HepG2 (cell line): ENCODE data around the gene ARL4D. TPM values are rescaled to one million over a fixed set of nuclear protein-coding genes. Genes with fewer than 3 reads are reported as not detected.

ENCODE experiments used
- ADNP ChIP-seq: sonication (generic); formaldehyde crosslinking; IDR thresholded peaks from 2 replicates; pipeline ENCODE4 v1.4.0; 2020; ENCODE audit warnings: missing genetic modification reagents
- ATF4 ChIP-seq, 2 experiments: fragments of 450-650 bp in 1 of 2; sonication (generic) in 1 of 2; formaldehyde crosslinking; IDR thresholded peaks; 2 replicates each; pipeline versions ENCODE4 v1.5.0 to v1.8.0; 2020 to 2022; ENCODE audit warnings: mild to moderate bottlenecking in 1 of 2, missing genetic modification reagents in 1 of 2
- BRCA1 ChIP-seq: sonication (generic); formaldehyde crosslinking; IDR thresholded peaks from 2 replicates; pipeline ENCODE4 v1.4.0; 2020; ENCODE audit warnings: missing genetic modification reagents
- CAMTA2 ChIP-seq: sonication (generic); formaldehyde crosslinking; IDR thresholded peaks from 2 replicates; pipeline ENCODE4 v1.4.0; 2020; ENCODE audit warnings: mild to moderate bottlenecking, missing genetic modification reagents, borderline replicate concordance
- CC2D1A ChIP-seq: sonication (generic); formaldehyde crosslinking; IDR thresholded peaks from 2 replicates; pipeline ENCODE4 v1.8.1; 2023; ENCODE audit warnings: mild to moderate bottlenecking, missing genetic modification reagents
- CCAR2 ChIP-seq: fragments of 200-400 bp; formaldehyde crosslinking; optimal IDR thresholded peaks from 2 replicates; pipeline ENCODE3; 2018; ENCODE audit warnings: low read depth, mild to moderate bottlenecking, low read length, moderate library complexity
- CEBPB ChIP-seq: IDR thresholded peaks from 2 replicates; pipeline ENCODE4 v1.6.1; 2011; ENCODE audit warnings: low read depth, low read length, improper control_type of control experiment, borderline replicate concordance
- FOXA1 ChIP-seq, 2 experiments: fragments of 450-650 bp in 1 of 2; sonication (generic) in 1 of 2; formaldehyde crosslinking in 1 of 2; IDR thresholded peaks; 2 replicates each; pipeline versions ENCODE4 v1.4.0 to v1.6.1; 2016 to 2020; ENCODE audit warnings: missing genetic modification reagents in 1 of 2
- HCFC1 ChIP-seq: fragments of 150-350 bp; IDR thresholded peaks from 2 replicates; pipeline ENCODE4 v1.6.1; 2014; ENCODE audit warnings: low read depth, low read length
- MYC ChIP-seq: sonication (generic); formaldehyde crosslinking; IDR thresholded peaks from 2 replicates; pipeline ENCODE4 v1.9.0; 2021; ENCODE audit warnings: missing genetic modification reagents, borderline replicate concordance
- RBFOX2 ChIP-seq: fragments of 200-400 bp; formaldehyde crosslinking; IDR thresholded peaks from 2 replicates; pipeline ENCODE4 v1.6.1; 2017; ENCODE audit warnings: low read depth, mild to moderate bottlenecking, low read length
- SALL1 ChIP-seq: sonication (generic); formaldehyde crosslinking; IDR thresholded peaks from 2 replicates; pipeline ENCODE4 v1.8.0; 2022; ENCODE audit warnings: mild to moderate bottlenecking, missing genetic modification reagents
- SMARCE1 ChIP-seq: fragments of 450-650 bp; IDR thresholded peaks from 2 replicates; pipeline ENCODE4 v1.6.1; 2017; ENCODE audit warnings: borderline replicate concordance
- SMC3 ChIP-seq: IDR thresholded peaks from 2 replicates; pipeline ENCODE4 v1.6.1; 2011; ENCODE audit warnings: low read length, improper control_type of control experiment
- TGIF2 ChIP-seq: IDR thresholded peaks from 2 replicates; pipeline ENCODE4 v1.6.1; 2016; ENCODE audit warnings: control low read depth, missing compliant biosample characterization
- XRCC5 ChIP-seq: fragments of 200-400 bp; formaldehyde crosslinking; optimal IDR thresholded peaks from 2 replicates; pipeline ENCODE3; 2017; ENCODE audit warnings: mild to moderate bottlenecking, low read length
- ZKSCAN8 ChIP-seq: IDR thresholded peaks from 2 replicates; pipeline ENCODE4 v1.6.1; 2016; ENCODE audit warnings: borderline replicate concordance, missing genetic modification reagents, missing compliant biosample characterization
- ZMYM4 ChIP-seq: sonication (generic); formaldehyde crosslinking; IDR thresholded peaks from 2 replicates; pipeline ENCODE4 v1.8.1; 2023; ENCODE audit warnings: mild to moderate bottlenecking, missing genetic modification reagents
- ZNF580 ChIP-seq: IDR thresholded peaks from 2 replicates; pipeline ENCODE4 v1.6.1; 2016; ENCODE audit warnings: low read depth, borderline replicate concordance
- ZNF776 ChIP-seq: sonication (generic); formaldehyde crosslinking; IDR thresholded peaks from 2 replicates; pipeline ENCODE4 v1.4.0; 2020; ENCODE audit warnings: mild to moderate bottlenecking, missing genetic modification reagents
- ZSCAN31 ChIP-seq: sonication (generic); formaldehyde crosslinking; IDR thresholded peaks from 2 replicates; pipeline ENCODE4 v1.5.0; 2020; ENCODE audit warnings: low read depth, mild to moderate bottlenecking, missing genetic modification reagents
- polyA plus RNA-seq, 8 experiments: library from polyadenylated mRNA; depleted of rRNA in 3 of 8; stranded (reverse) in 7 of 8; unstranded in 1 of 8; fragments of >200 nt; fragmentation: Illumina TruSeq in 4 of 8; extraction: Trizol in 4 of 8; gene quantifications; 2 replicates each; pipeline versions ENCODE4 v1.2.1 to v1.2.3, GENCODE V29; 2011 to 2016; ENCODE audit warnings: low read depth in 4 of 8, missing spikeins in 1 of 8, mixed read lengths in 1 of 8; ENCODE audit not compliant: insufficient read depth in 1 of 8
- total RNA-seq, 5 experiments: library from RNA; depleted of rRNA; stranded (reverse); fragments of >200 nt; fragmentation: Illumina TruSeq; extraction: Trizol; gene quantifications; 2 replicates each; pipeline ENCODE4 v1.2.3, GENCODE V29; 2016; ENCODE audit warnings: low read depth in 1 of 5
- TF ChIP-seq, protein P1 (sequence below): sonication (generic); formaldehyde crosslinking; conservative IDR thresholded peaks from 2 replicates; pipeline ENCODE4 v1.8.0; 2022; ENCODE audit warnings: missing genetic modification reagents
- TF ChIP-seq, protein P2 (sequence below): sonication (generic); formaldehyde crosslinking; IDR thresholded peaks from 2 replicates; pipeline ENCODE4 v1.9.0; 2021; ENCODE audit warnings: missing genetic modification reagents, borderline replicate concordance
- TF ChIP-seq, protein P3 (sequence below): sonication (generic); formaldehyde crosslinking; IDR thresholded peaks from 2 replicates; pipeline ENCODE4 v1.9.0; 2022; ENCODE audit warnings: missing genetic modification reagents, mild to moderate bottlenecking, borderline replicate concordance

Gene ARL4D
- total and polyA plus RNA-seq, 2 of the 13 experiments (the other 11 are each of a cell fraction or from before 2014, with no cell fraction given) = 9.0 to 25.9 TPM

DNA sequence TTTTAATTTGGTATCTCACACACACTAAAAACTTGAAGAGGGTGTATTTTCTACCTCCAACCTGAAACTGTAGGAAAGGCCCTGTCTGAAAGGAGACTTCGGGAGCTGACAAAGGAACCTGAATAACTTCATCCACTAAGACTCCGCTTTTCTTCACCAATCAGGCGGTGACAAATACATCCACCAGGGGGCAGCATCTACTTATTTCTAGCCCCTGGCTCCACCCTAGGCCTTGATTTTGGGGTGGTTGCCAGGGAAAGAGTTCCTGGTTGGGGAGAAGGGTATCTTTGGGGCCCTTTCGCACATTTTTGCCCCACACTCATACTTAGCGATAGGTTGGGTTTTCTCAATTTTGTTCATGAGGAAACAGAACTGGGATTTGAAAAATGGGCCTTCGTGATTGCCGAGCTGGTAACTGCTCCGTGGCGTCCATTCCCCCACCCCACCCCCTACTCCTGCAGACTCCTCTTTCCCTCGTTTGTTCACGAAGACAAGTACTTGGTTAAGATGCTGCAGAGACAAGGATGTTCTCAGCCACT lies 4.8 kb upstream of the ARL4D start (continued):
- TF ChIP-seq, protein P1, sequence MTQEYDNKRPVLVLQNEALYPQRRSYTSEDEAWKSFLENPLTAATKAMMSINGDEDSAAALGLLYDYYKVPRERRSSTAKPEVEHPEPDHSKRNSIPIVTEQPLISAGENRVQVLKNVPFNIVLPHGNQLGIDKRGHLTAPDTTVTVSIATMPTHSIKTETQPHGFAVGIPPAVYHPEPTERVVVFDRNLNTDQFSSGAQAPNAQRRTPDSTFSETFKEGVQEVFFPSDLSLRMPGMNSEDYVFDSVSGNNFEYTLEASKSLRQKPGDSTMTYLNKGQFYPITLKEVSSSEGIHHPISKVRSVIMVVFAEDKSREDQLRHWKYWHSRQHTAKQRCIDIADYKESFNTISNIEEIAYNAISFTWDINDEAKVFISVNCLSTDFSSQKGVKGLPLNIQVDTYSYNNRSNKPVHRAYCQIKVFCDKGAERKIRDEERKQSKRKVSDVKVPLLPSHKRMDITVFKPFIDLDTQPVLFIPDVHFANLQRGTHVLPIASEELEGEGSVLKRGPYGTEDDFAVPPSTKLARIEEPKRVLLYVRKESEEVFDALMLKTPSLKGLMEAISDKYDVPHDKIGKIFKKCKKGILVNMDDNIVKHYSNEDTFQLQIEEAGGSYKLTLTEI (CRISPR knock-in tag) = no peak
- TF ChIP-seq FOXA1 (IDR thresholded peaks at IDR 0.05) (no peak), FOXA1 (CRISPR knock-in tag; IDR thresholded peaks at IDR 0.05) (peak; percentile 9; the same call in 1 of the 2 replicates), HCFC1 (no peak), CEBPB (no peak), BRCA1 (CRISPR knock-in tag) (peak; percentile 79), SMC3 (peak; percentile 100), ZSCAN31 (CRISPR knock-in tag) (0 out of 2 replicates have a peak, but pooled peaks have one; percentile 25), SALL1 (CRISPR knock-in tag) (0 out of 2 replicates have a peak, but pooled peaks have one; percentile 44), CC2D1A (CRISPR knock-in tag) (no peak), ATF4 (CRISPR knock-in tag; IDR thresholded peaks at IDR 0.05) (no peak), ZMYM4 (CRISPR knock-in tag) (peak; percentile 43; the same call in 1 of the 2 replicates), ZNF580 (peak; percentile 87), CAMTA2 (CRISPR knock-in tag) (no peak), CCAR2 (no peak), MYC (peak; percentile 45; the same call in 1 of the 2 replicates), ZKSCAN8 (CRISPR knock-in tag) (0 out of 2 replicates have a peak, but pooled peaks have one; percentile 23), ADNP (no peak), SMARCE1 (no peak), TGIF2 (CRISPR knock-in tag) (no peak), XRCC5 (peak; percentile 58), ZNF776 (CRISPR knock-in tag) (no peak), RBFOX2 (no peak)
- TF ChIP-seq, protein P2, sequence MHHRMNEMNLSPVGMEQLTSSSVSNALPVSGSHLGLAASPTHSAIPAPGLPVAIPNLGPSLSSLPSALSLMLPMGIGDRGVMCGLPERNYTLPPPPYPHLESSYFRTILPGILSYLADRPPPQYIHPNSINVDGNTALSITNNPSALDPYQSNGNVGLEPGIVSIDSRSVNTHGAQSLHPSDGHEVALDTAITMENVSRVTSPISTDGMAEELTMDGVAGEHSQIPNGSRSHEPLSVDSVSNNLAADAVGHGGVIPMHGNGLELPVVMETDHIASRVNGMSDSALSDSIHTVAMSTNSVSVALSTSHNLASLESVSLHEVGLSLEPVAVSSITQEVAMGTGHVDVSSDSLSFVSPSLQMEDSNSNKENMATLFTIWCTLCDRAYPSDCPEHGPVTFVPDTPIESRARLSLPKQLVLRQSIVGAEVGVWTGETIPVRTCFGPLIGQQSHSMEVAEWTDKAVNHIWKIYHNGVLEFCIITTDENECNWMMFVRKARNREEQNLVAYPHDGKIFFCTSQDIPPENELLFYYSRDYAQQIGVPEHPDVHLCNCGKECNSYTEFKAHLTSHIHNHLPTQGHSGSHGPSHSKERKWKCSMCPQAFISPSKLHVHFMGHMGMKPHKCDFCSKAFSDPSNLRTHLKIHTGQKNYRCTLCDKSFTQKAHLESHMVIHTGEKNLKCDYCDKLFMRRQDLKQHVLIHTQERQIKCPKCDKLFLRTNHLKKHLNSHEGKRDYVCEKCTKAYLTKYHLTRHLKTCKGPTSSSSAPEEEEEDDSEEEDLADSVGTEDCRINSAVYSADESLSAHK = no peak
- TF ChIP-seq, protein P3, sequence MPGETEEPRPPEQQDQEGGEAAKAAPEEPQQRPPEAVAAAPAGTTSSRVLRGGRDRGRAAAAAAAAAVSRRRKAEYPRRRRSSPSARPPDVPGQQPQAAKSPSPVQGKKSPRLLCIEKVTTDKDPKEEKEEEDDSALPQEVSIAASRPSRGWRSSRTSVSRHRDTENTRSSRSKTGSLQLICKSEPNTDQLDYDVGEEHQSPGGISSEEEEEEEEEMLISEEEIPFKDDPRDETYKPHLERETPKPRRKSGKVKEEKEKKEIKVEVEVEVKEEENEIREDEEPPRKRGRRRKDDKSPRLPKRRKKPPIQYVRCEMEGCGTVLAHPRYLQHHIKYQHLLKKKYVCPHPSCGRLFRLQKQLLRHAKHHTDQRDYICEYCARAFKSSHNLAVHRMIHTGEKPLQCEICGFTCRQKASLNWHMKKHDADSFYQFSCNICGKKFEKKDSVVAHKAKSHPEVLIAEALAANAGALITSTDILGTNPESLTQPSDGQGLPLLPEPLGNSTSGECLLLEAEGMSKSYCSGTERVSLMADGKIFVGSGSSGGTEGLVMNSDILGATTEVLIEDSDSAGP (CRISPR knock-in tag) = 0 out of 2 replicates have a peak, but pooled peaks have one; percentile 44
